ENCODE data around the gene RPTOR. TPM values are rescaled to one million over a fixed set of nuclear protein-coding genes. Genes with fewer than 3 reads are reported as not detected.

The RPTOR gene
- total RNA-seq, 2 experiments from 2014 or later: 48.1 to 87.8 TPM

DNA sequence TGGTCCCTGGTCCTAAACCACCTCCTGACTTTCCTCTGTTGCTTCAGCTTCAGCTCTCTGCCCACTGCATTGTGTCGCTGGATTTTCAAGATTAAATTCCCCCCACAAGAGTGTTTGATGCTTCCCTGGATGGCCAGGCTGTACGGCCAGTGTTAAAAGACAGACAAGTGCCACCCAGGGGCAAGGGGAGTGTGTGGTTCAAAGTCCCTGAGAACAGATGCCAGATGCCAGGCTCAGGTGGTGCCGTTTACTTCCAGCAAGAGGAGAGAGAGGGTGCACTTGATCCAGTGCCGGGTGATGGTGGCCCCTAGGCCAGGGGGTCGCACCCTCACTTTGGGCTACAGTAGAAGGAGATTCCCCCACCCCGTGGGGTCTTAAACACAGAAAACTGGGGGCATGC is 109.2 kb downstream of the RPTOR start:
- Histone ChIP-seq H3K79me2 (ENCODE audit: insufficient read depth, low read depth, low read length) (peaks cover 37% of the 10 kb centered on the region; the same call in 1 of the 2 replicates), H3K4me3 (ENCODE audit: low read depth, low read length, poor library complexity, severe bottlenecking) (no peak overlapping the region), H3K36me3 (ENCODE audit: insufficient read depth, low read length) (peaks cover 14% of the 10 kb centered on the region), H2AFZ (ENCODE audit: low read length) (no peak overlapping the region), H4K20me1 (ENCODE audit: insufficient read depth, low read length) (no peaks in the 10 kb centered on the region), H3K4me2 (ENCODE audit: low read length) (no peak overlapping the region), H3K27ac (ENCODE audit: low read depth, low read length, poor library complexity, severe bottlenecking) (no peak overlapping the region), H3K9me3 (ENCODE audit: low read length) (peaks cover 15% of the 10 kb centered on the region; the same call in 1 of the 2 replicates), H3K9me2 (ENCODE audit: insufficient read depth, low read length) (no peaks in the 10 kb centered on the region), H3K4me1 (ENCODE audit: insufficient read depth, low read length, poor library complexity, severe bottlenecking) (no peaks in the 10 kb centered on the region)
- no TSS peak for BruUV-seq (replicated peaks)
- CTCF ChIA-PET (ENCODE audit: unreplicated experiment): no interaction called here
- POLR2A ChIA-PET: no interaction called here
- no peak for DNase-seq (ENCODE audit: low spot score)
- TF ChIP-seq, protein P1, sequence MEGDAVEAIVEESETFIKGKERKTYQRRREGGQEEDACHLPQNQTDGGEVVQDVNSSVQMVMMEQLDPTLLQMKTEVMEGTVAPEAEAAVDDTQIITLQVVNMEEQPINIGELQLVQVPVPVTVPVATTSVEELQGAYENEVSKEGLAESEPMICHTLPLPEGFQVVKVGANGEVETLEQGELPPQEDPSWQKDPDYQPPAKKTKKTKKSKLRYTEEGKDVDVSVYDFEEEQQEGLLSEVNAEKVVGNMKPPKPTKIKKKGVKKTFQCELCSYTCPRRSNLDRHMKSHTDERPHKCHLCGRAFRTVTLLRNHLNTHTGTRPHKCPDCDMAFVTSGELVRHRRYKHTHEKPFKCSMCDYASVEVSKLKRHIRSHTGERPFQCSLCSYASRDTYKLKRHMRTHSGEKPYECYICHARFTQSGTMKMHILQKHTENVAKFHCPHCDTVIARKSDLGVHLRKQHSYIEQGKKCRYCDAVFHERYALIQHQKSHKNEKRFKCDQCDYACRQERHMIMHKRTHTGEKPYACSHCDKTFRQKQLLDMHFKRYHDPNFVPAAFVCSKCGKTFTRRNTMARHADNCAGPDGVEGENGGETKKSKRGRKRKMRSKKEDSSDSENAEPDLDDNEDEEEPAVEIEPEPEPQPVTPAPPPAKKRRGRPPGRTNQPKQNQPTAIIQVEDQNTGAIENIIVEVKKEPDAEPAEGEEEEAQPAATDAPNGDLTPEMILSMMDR (conservative IDR thresholded peaks at IDR 0.05; ENCODE audit: low read length): no peak
- no peak for TF ChIP-seq EZH2phosphoT487 (IDR thresholded peaks at IDR 0.05; ENCODE audit: borderline replicate concordance, low read depth, low read length)
- intact Hi-C loops (cut with micrococcal nuclease; ENCODE audit: unreplicated experiment): no loop called here

DNA sequence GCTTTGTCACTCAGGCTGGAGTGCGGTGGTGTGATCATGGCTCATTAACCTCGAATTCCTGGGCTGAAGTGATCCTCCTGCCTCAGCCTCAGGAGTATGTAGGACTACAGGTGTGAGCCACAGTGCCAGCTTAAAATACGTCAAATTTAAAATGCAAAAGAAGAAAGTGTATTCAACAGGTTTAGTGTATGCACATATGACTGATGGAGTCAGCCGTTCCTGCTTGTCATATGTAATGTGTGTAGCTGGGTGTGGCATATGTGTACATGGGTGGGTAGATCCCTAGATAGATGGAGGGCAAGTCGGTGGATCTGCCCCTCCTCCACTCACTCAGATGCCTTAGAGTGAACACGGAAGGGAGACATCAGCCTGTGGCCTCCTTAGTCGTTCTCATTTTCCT is 111.0 kb downstream of the RPTOR start:
- POLR2A ChIA-PET: interaction anchor here (0.7 kb wide), 1 partner anchor 88 kb away, joined by 4 read pairs; no protein-coding TSS in a partner anchor
- no peaks in the 10 kb centered on the region for H3K9me2 ChIP-seq (ENCODE audit: insufficient read depth, low read length)
- CTCF ChIA-PET (ENCODE audit: unreplicated experiment): no interaction called here
- no peak overlapping the region for H3K4me3 ChIP-seq (ENCODE audit: low read depth, low read length, poor library complexity, severe bottlenecking)
- H3K4me1 ChIP-seq (ENCODE audit: insufficient read depth, low read length, poor library complexity, severe bottlenecking): no peaks in the 10 kb centered on the region
- peaks cover 14% of the 10 kb centered on the region for H3K36me3 ChIP-seq (ENCODE audit: insufficient read depth, low read length)
- intact Hi-C loops (cut with micrococcal nuclease; ENCODE audit: unreplicated experiment): no loop called here
- BruUV-seq (replicated peaks): no TSS peak
- H2AFZ ChIP-seq (ENCODE audit: low read length): no peak overlapping the region
- no peak overlapping the region for H3K4me2 ChIP-seq (ENCODE audit: low read length)
- no peaks in the 10 kb centered on the region for H4K20me1 ChIP-seq (ENCODE audit: insufficient read depth, low read length)
- H3K79me2 ChIP-seq (ENCODE audit: insufficient read depth, low read depth, low read length): peaks cover 37% of the 10 kb centered on the region; the same call in 1 of the 2 replicates
- H3K27ac ChIP-seq (ENCODE audit: low read depth, low read length, poor library complexity, severe bottlenecking): no peak overlapping the region
- H3K9me3 ChIP-seq (ENCODE audit: low read length): peaks cover 15% of the 10 kb centered on the region; the same call in 1 of the 2 replicates
- DNase-seq (ENCODE audit: low spot score): no peak
- TF ChIP-seq, protein P1 (conservative IDR thresholded peaks at IDR 0.05; ENCODE audit: low read length): no peak
- no peak for TF ChIP-seq EZH2phosphoT487 (IDR thresholded peaks at IDR 0.05; ENCODE audit: borderline replicate concordance, low read depth, low read length)

DNA sequence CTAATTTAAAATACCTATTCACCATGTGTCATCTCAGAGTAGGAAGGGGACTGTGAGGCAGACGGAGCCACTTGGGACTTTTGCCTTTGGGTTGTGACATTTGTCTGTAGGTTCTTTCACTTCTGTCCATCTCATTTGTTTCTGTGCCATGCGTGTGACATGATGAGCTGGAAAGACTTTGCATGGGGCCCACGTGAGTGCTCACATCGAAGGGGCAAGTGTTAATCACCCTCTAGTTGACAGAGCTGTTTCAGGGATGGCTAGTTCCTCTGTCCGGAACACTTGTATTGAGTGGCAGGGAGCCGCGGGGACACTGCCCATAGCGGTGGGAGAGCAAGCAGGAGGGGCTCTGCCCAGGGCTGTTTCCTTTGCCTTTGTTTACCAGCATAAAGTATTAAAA is 112.0 kb downstream of the RPTOR start:
- CTCF ChIA-PET (ENCODE audit: unreplicated experiment): no interaction called here
- H4K20me1 ChIP-seq (ENCODE audit: insufficient read depth, low read length): no peaks in the 10 kb centered on the region
- BruUV-seq (replicated peaks): no TSS peak
- peaks cover 38% of the 10 kb centered on the region; the same call in 1 of the 2 replicates for H3K79me2 ChIP-seq (ENCODE audit: insufficient read depth, low read depth, low read length)
- H2AFZ ChIP-seq (ENCODE audit: low read length): no peak overlapping the region
- no peaks in the 10 kb centered on the region for H3K4me1 ChIP-seq (ENCODE audit: insufficient read depth, low read length, poor library complexity, severe bottlenecking)
- H3K9me3 ChIP-seq (ENCODE audit: low read length): peaks cover 15% of the 10 kb centered on the region; the same call in 1 of the 2 replicates
- DNase-seq (ENCODE audit: low spot score): no peak
- no peak overlapping the region for H3K27ac ChIP-seq (ENCODE audit: low read depth, low read length, poor library complexity, severe bottlenecking)
- H3K4me3 ChIP-seq (ENCODE audit: low read depth, low read length, poor library complexity, severe bottlenecking): no peak overlapping the region
- no peak overlapping the region for H3K4me2 ChIP-seq (ENCODE audit: low read length)
- intact Hi-C loops (cut with micrococcal nuclease; ENCODE audit: unreplicated experiment): no loop called here
- no peaks in the 10 kb centered on the region for H3K9me2 ChIP-seq (ENCODE audit: insufficient read depth, low read length)
- TF ChIP-seq, protein P1 (conservative IDR thresholded peaks at IDR 0.05; ENCODE audit: low read length): no peak
- TF ChIP-seq EZH2phosphoT487 (IDR thresholded peaks at IDR 0.05; ENCODE audit: borderline replicate concordance, low read depth, low read length): no peak
- POLR2A ChIA-PET: no interaction called here
- peaks cover 9% of the 10 kb centered on the region; the same call in 1 of the 2 replicates for H3K36me3 ChIP-seq (ENCODE audit: insufficient read depth, low read length)

Measured in OCI-LY7 (cell line).